Choroid plexus epithelial cell (primary cell): ENCODE data around the gene MIB1.
"Not testable (repeated sequence)": the region's sequence is repeated elsewhere in the genome, so short reads cannot be mapped to it uniquely, and the experiment has no call there.

ENCODE experiments used
- DNase-seq: peaks from one replicate; pipeline ENCODE4 v3.0.0-alpha.2; 2010; ENCODE audit warnings: low read depth
- H3K4me3 ChIP-seq: 2 replicates; pipeline ENCODE4 v1.5.1; 2011; ENCODE audit warnings: low read depth, mild to moderate bottlenecking, control low read depth, low read length, moderate library complexity
- CTCF ChIP-seq: conservative IDR thresholded peaks from 2 replicates; pipeline ENCODE4 v1.5.1; 2011; ENCODE audit warnings: low read depth, mild to moderate bottlenecking, control low read depth, inconsistent platforms, low read length, moderate library complexity

MIB1 gene

GRCh38 chr18:21704603-21705364, 35.8 kb upstream of the MIB1 start, which contains the start of gene ABHD3:
TSS of gene ABHD3 (minus strand) at chr18:21704774. CDS start at chr18:21704665, 109 bp downstream.
- H3K4me3 ChIP-seq: peak within 1 kb of the TSS; percentile 84
- DNase-seq: peak; percentile 91
- TF ChIP-seq CTCF: peak; percentile 49

- no peak for TF ChIP-seq CTCF
- H3K4me3 ChIP-seq: no peak overlapping the region
- no peak for DNase-seq
Observed at GRCh38 chr18:21706386-21706865, 34.2 kb upstream of the MIB1 start.

- H3K4me3 ChIP-seq, DNase-seq: not testable (repeated sequence)
Observed at GRCh38 chr18:21707130-21707529, 33.5 kb upstream of the MIB1 start.

DNA sequence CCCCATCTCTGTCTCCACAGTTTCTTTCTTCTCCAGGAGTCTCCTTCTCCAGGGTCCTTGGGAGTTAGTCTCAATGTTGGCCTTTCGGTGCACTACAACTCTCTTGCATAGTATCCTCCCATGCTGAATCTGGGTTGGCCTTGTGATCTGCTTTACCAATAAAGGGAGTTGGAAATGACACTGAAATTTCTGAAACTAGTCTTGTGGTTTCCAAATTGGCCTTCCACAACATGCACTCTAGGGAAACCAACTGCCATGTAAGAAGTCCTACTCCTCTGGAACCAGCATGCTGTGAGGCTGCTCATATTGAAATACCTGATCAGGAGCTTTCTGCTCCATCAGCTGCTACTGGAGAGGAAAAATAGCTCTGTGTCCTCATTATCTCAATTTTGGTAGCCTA, 26.1 kb upstream of the MIB1 start:
- TF ChIP-seq CTCF: no peak
- no peak overlapping the region for H3K4me3 ChIP-seq
- no peak for DNase-seq

DNA sequence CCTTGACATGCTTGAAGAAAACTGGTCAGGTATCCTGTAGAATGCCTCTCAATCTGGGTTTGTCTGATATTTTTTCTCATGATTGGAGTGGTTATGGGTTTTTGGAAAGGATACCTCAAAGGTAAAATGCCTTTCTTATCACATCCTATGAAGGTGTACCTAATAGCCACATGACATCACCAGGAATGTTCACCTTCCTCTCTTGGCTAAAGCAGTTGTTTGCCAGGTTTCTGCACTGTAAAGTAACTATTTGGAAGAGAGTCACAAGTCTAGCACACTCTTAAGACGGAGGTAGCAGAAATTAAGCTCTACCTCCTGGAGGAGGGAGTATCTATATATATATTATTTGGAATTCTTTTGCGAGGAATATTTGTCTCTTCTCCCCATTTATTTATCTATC, 17.9 kb upstream of the MIB1 start:
- no peak overlapping the region for H3K4me3 ChIP-seq
- no peak for TF ChIP-seq CTCF
- DNase-seq: no peak

GRCh38 chr18:21725201-21725600, 15.4 kb upstream of the MIB1 start:
- H3K4me3 ChIP-seq: no peak overlapping the region
- DNase-seq: no peak
- TF ChIP-seq CTCF: no peak

- no peak for TF ChIP-seq CTCF
- no peak overlapping the region for H3K4me3 ChIP-seq
- no peak for DNase-seq
Observed at GRCh38 chr18:21727702-21728101, 12.9 kb upstream of the MIB1 start.
